Measurements from ENCODE around the gene MYRIP. TPM values are rescaled to one million over a fixed set of nuclear protein-coding genes. Genes with fewer than 3 reads are reported as not detected.

MYRIP gene
- total and polyA plus RNA-seq, 10 of the 15 experiments (the other 5 are each of a cell fraction or from before 2014, with no cell fraction given), result 0.03 to 0.08 (median 0.04) TPM; not detected in 6

DNA sequence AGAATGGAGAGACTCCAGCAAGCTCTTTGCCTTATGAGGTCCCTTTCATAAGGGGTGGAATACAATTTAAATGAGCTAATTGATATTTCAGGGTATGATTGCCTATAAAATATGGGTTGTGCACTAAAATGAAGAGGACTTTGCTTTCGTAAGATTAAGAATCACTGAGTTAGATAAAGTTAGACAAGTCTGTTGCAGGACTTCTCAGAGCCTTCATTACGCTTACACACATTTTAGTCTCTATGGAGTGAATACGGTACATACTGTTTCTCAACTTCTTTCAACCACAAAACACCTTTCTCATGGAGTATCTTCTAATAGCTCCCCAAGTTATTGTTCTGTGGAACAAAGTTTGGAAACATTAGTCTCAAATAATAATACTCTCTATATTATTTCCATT lies 17.8 kb upstream of the MYRIP start:
- Histone ChIP-seq H3K36me3 (ENCODE audit: control insufficient read depth in 2 of 2, insufficient read depth in 2 of 2, low read length in 1 of 2) (no peaks in the 10 kb centered on the region), H3K27ac (ENCODE audit: control insufficient read depth, insufficient read depth) (no peak overlapping the region), H3K9ac (ENCODE audit: control insufficient read depth, insufficient read depth, low read length) (no peak overlapping the region), H3K9me3 (replicated peaks; ENCODE audit: control insufficient read depth, insufficient read depth, low read length) (no peaks in the 10 kb centered on the region), H4K20me1 (ENCODE audit: control insufficient read depth, insufficient read depth) (no peaks in the 10 kb centered on the region), H3K27me3 (replicated peaks in 1 of 2; ENCODE audit: control insufficient read depth in 2 of 2, insufficient read depth in 2 of 2, low read length in 1 of 2) (no peaks in the 10 kb centered on the region), H3K4me3 (no peak overlapping the region), H2AFZ (ENCODE audit: control insufficient read depth, low read depth, low read length) (no peak overlapping the region), H3K4me2 (ENCODE audit: control insufficient read depth, insufficient read depth) (no peak overlapping the region), H3K79me2 (ENCODE audit: control insufficient read depth, insufficient read depth, low read length) (no peaks in the 10 kb centered on the region), H3K4me1 (ENCODE audit: control insufficient read depth, insufficient read depth, low read length) (no peaks in the 10 kb centered on the region)
- DNase-seq (ENCODE audit: low read depth, low spot score), result no peak
- TF ChIP-seq, protein P1, sequence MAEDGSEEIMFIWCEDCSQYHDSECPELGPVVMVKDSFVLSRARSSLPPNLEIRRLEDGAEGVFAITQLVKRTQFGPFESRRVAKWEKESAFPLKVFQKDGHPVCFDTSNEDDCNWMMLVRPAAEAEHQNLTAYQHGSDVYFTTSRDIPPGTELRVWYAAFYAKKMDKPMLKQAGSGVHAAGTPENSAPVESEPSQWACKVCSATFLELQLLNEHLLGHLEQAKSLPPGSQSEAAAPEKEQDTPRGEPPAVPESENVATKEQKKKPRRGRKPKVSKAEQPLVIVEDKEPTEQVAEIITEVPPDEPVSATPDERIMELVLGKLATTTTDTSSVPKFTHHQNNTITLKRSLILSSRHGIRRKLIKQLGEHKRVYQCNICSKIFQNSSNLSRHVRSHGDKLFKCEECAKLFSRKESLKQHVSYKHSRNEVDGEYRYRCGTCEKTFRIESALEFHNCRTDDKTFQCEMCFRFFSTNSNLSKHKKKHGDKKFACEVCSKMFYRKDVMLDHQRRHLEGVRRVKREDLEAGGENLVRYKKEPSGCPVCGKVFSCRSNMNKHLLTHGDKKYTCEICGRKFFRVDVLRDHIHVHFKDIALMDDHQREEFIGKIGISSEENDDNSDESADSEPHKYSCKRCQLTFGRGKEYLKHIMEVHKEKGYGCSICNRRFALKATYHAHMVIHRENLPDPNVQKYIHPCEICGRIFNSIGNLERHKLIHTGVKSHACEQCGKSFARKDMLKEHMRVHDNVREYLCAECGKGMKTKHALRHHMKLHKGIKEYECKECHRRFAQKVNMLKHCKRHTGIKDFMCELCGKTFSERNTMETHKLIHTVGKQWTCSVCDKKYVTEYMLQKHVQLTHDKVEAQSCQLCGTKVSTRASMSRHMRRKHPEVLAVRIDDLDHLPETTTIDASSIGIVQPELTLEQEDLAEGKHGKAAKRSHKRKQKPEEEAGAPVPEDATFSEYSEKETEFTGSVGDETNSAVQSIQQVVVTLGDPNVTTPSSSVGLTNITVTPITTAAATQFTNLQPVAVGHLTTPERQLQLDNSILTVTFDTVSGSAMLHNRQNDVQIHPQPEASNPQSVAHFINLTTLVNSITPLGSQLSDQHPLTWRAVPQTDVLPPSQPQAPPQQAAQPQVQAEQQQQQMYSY (CRISPR knock-in tag; IDR thresholded peaks at IDR 0.05), result no peak
- no TSS peak for BruUV-seq (replicated peaks)
- POLR2A ChIA-PET, result interaction anchor here (0.6 kb wide), 1 partner anchor 48 kb away, joined by 6 read pairs; no protein-coding TSS in a partner anchor
- intact Hi-C loops (cut with micrococcal nuclease; ENCODE audit: unreplicated experiment), result no loop called here
- CTCF ChIA-PET, result no interaction called here
- in situ Hi-C loops (cut with MboI), result no loop called here
- WGBS (ENCODE audit: insufficient coverage, insufficient replicate concordance, low lambda C conversion rate, missing lambda C conversion rate), result 25% methylated on average over 3 of the region's 3 CpGs
- no peak for ATAC-seq
- FAIRE-seq, result no peak
- SMC1A ChIA-PET (ENCODE audit: uncharacterized antibody, unreplicated experiment), result no interaction called here
- RAD21 ChIA-PET (ENCODE audit: unreplicated experiment), result no interaction called here

DNA sequence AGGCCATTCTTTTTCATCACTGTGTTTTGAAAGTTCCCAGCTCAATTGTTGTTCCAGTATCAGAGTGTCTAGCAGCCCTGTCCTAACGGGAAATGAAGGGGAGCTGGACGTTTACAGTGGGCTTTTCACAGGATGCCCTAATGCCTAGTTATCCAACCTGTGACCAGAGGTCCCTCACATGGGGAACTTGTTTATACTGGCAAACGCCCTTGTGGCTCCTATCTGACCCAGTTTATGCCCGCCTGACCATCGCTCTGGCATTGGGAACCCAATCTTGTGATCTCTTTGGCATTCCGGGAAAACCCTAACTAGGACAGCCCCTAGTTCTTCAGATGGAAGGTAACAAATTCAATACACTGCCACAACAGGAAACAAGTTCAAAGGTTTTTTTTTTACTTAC lies 14.5 kb upstream of the MYRIP start:
- H3K36me3 ChIP-seq (ENCODE audit: control insufficient read depth in 2 of 2, insufficient read depth in 2 of 2, low read length in 1 of 2), result no peaks in the 10 kb centered on the region
- no peak overlapping the region for H3K4me2 ChIP-seq (ENCODE audit: control insufficient read depth, insufficient read depth)
- ChIA-PET CTCF (interaction anchor here (1.0 kb wide), 1 partner anchor 11 kb away, joined by 3 read pairs; no protein-coding TSS in a partner anchor), POLR2A (no interaction called here), SMC1A (ENCODE audit: uncharacterized antibody, unreplicated experiment) (no interaction called here), RAD21 (ENCODE audit: unreplicated experiment) (no interaction called here)
- no peak overlapping the region for H3K4me3 ChIP-seq
- 0 out of 2 replicates have a peak, but pooled peaks cover 2% of the 10 kb centered on the region for H4K20me1 ChIP-seq (ENCODE audit: control insufficient read depth, insufficient read depth)
- H3K4me1 ChIP-seq (ENCODE audit: control insufficient read depth, insufficient read depth, low read length), result no peaks in the 10 kb centered on the region
- H3K27me3 ChIP-seq (replicated peaks in 1 of 2; ENCODE audit: control insufficient read depth in 2 of 2, insufficient read depth in 2 of 2, low read length in 1 of 2), result no peaks in the 10 kb centered on the region
- TF ChIP-seq NFIC (IDR thresholded peaks at IDR 0.05; ENCODE audit: low read depth, low read length), result no peak
- no peak for TF ChIP-seq SMAD1 (IDR thresholded peaks at IDR 0.05; ENCODE audit: low read depth, partially characterized antibody)
- no peak for TF ChIP-seq NFYB (IDR thresholded peaks at IDR 0.05; ENCODE audit: insufficient read depth, low read depth, low read length)
- TF ChIP-seq ZNF274 (IDR thresholded peaks at IDR 0.05; ENCODE audit: insufficient read depth, insufficient read length), result no peak
- no peak for TF ChIP-seq NFYA (IDR thresholded peaks at IDR 0.05; ENCODE audit: borderline replicate concordance, low read depth, low read length)
- TF ChIP-seq, protein P2, sequence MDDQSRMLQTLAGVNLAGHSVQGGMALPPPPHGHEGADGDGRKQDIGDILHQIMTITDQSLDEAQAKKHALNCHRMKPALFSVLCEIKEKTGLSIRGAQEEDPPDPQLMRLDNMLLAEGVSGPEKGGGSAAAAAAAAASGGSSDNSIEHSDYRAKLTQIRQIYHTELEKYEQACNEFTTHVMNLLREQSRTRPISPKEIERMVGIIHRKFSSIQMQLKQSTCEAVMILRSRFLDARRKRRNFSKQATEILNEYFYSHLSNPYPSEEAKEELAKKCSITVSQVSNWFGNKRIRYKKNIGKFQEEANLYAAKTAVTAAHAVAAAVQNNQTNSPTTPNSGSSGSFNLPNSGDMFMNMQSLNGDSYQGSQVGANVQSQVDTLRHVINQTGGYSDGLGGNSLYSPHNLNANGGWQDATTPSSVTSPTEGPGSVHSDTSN (IDR thresholded peaks at IDR 0.05; ENCODE audit: insufficient replicate concordance, low read depth, low read length), result no peak
- TF ChIP-seq CEBPB (IDR thresholded peaks at IDR 0.05; ENCODE audit: borderline replicate concordance in 1 of 2, low read depth in 2 of 2, low read length in 2 of 2), result no peak
- no peak for TF ChIP-seq RUNX3 (IDR thresholded peaks at IDR 0.05; ENCODE audit: low read length)
- no peak for TF ChIP-seq ZZZ3 (IDR thresholded peaks at IDR 0.05; ENCODE audit: control insufficient read depth, insufficient read length, low read depth)
- intact Hi-C loops (cut with micrococcal nuclease; ENCODE audit: unreplicated experiment) (no loop called here), in situ Hi-C loops (cut with MboI) (no loop called here)
- DNase-seq (ENCODE audit: low read depth, low spot score), result no peak
- H2AFZ ChIP-seq (ENCODE audit: control insufficient read depth, low read depth, low read length), result no peak overlapping the region
- WGBS (ENCODE audit: insufficient coverage, insufficient replicate concordance, low lambda C conversion rate, missing lambda C conversion rate), result 26% methylated on average over 6 of the region's 6 CpGs
- H3K9ac ChIP-seq (ENCODE audit: control insufficient read depth, insufficient read depth, low read length), result no peak overlapping the region
- H3K79me2 ChIP-seq (ENCODE audit: control insufficient read depth, insufficient read depth, low read length), result no peaks in the 10 kb centered on the region
- no peak overlapping the region for H3K27ac ChIP-seq (ENCODE audit: control insufficient read depth, insufficient read depth)
- no peaks in the 10 kb centered on the region for H3K9me3 ChIP-seq (replicated peaks; ENCODE audit: control insufficient read depth, insufficient read depth, low read length)
- no TSS peak for BruUV-seq (replicated peaks)
- FAIRE-seq, result no peak
- no peak for ATAC-seq

All from GM12878 (cell line).